Measurements from ENCODE around the gene IFRD2.
"Not testable (repeated sequence)": the region's sequence is repeated elsewhere in the genome, so short reads cannot be mapped to it uniquely, and the experiment has no call there.

Gene IFRD2

GRCh38 chr3:50246517-50246954, 45.7 kb downstream of the IFRD2 start:
- peak; percentile 73 to 89 for DNase-seq

DNA sequence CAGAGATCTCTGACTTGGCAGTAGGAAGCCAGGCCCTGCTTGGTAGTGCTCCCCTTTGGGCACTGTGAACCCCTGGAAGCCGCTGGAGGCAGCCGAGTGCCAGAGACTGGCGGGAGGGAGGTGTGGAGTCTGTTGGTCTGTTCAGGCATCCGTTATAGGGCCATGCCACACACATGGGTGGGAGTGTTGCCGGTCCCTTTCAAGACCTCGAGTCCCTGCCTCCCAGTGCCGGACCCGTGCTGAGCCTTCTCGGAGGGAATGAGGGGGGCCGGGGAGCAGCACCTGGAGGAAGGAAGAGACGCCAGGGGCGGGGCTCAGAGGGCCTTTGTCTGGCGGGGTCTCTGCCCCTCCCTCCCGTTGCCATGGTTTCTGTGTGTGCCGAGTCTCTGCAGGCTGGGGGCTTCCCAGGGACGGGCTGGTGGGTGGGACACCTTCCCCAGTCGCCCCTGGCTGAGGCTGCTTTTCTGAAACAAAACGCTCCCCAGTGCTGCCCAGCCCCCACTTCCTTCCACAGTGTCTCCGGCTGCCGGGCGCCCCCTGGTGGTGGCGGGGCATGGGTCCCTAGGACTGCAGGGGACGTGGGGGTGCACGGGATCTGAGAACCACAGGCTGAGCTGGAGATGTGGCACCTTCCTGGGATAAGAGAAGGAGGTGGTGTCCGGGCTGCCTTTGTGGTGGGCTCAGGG, 46.3 kb downstream of the IFRD2 start:
- peak; percentile 88 to 97 for DNase-seq

DNA sequence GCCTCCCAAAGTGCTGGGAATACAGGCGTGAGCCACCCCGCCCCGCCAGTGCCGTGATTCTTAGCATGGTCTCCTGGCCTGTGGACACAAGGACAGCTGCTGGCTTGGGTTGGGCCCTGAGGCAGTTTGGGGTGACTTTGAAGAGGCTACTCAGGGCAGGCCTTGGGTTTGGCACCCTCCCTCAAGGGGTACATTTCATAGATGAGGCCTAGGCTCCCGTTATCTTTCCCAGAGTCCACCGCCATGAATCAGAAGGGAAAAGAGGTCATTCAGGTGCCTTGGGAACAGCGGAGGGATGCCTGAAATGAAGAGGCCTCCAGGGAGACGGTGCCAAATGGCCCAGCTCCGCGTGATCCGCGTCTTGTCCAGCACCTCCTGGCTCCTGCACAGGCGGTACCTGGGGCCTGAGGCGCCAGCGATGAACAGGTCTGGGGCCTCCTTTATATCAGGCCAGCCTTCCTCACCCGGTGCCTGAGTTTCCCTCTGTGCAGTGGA, 46.9 kb downstream of the IFRD2 start:
- DNase-seq = no peak

DNA sequence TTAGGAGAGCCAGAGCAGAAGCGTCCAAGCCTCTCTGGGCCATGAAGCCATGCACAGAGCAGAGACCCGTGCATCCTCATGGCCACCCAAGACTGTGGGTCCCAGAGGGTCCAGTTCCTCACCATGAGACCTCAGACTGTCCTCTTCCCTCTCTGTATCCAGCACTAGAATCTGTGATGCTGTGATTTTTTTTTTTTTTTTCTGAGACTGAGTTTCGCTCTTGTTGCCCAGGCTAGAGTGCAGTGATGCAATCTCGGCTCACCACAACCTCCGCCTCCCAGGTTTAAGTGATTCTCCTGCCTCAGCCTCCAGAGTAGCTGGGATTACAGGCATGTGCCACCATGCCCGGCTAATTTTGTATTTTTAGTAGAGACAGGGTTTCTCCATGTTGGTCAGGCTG, 47.4 kb downstream of the IFRD2 start:
- not testable (repeated sequence) for DNase-seq

DNA sequence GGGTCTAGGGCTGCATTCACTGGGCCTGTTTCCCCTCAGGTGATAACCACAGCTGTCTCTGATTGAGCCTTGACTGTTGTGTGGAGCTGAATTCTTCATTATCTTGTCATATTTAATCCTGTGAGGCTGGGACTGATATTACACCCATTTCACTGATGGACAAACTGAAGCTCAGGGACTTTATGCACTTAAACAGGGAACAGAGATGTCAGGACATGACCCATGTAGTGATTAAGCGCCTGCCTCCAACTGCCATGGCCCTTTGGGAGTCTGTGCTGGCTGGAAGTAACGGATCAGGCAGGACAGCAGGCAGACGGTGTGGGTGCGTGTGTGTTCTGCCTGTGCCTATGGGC, 48.7 kb downstream of the IFRD2 start:
- DNase-seq = no peak

- peak in 1 of 2 experiments; percentile 32 for DNase-seq
Observed at GRCh38 chr3:50242851-50243542, 49.2 kb downstream of the IFRD2 start.

DNA sequence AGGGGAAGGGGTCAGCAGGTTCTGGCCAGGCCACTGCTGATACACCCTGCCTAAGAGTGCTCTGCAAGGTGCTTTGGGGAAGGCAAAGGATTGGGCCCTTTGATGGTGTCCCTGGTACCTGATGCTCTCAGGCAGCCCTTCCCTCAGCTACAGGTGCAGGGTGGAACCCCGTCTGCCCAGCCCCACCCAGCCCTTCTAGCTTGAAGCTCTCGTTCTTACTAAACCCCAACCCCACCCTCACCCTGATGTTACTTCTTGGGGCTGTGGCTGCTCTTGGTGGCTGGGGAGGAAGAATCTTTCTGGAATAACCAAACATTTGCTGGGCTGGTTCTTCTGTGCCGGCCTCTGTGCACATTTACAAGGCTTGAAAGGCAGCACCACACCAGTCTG, 49.9 kb downstream of the IFRD2 start:
- no peak for DNase-seq

GRCh38 chr3:50241713-50242380, 50.4 kb downstream of the IFRD2 start:
- no peak for DNase-seq

DNA sequence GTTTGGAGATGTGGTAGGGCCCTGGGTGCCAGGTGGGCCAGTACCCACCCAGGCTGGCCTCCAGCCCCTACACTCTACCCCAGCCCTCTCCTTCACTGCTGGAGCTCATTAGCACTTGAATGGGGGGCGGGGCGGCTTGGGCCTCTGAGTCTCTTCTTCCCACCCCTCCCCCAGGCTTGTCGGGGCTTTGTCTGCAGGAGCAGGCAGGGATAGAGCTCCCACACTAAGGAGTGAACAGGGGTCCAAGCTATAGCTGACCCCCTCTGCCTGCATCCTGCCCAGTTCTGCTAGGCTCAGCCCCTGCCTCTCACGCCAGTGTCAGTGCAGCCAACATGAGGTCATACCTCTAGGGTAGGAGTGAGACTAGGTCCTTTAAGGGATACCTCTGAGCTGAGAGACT, 51.1 kb downstream of the IFRD2 start:
- DNase-seq = no peak

- no peak for DNase-seq
Observed at GRCh38 chr3:50239649-50240048, 52.6 kb downstream of the IFRD2 start.

DNA sequence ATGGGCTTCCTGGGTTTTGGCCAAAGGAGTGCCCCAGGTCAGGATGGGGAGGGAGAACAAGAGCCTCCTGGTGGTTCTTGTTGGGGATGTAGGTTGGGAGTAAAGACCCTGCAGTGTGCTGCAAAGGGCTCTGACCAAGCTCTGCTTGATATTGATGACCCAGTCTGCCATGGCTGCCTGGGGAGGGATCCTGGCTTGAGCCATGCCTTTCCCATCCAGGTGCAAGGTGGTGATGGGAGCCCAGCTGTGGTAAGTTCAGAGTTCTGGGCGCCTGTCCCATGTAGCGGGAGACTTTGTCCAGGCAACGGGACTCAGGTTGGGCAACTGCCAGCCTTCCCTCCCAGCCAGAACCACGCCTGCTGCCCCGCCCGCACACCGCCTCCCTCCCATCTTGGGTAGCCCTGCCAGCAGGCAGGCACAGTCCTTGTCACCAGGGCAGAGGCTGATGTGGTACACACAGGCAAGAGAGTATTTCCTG, 53.6 kb downstream of the IFRD2 start:
- DNase-seq = no peak

- DNase-seq = peak; percentile 83 to 85
Observed at GRCh38 chr3:50237754-50238548, 54.3 kb downstream of the IFRD2 start.
